ENCODE measurements around the gene FGGY.

The FGGY gene

DNA sequence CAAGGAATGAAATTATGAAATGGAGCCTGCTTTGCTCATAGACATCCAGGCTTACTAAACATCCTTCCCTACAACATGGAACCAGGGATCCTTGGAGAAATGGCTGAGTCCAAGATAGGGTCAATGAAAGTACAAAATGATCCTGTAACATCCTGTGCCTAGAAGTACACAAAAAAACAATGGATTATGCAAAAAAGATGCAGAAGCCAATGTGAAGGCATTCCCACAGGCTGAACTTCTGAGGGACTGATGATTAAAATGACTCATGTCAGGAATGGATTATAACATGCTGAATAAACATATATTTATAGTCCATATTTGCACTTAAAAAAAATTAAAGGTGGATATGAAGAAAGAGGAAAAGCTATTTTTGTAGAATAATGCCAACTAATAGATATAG lies 507.4 kb downstream of the FGGY start:
- FAIRE-seq, result no peak

DNA sequence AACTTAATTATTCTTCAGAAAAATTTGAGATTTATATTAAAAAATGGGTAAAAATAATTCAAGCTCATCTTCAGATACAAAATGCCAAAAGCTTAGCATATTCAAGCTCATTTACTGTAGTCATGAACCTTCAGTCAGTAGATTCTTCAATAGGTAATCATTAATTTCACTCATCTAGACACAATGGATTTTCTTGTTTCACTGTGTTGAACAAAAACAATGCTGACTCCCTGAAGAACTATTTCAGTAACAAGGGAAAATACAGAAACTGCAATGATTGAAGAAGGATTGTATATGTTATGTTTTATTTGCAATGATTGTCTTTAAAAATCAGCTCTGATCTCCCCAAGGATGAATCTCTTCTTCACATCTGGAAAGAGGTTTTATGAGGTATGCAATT lies 508.7 kb downstream of the FGGY start:
- no peak for FAIRE-seq

Measured in endometrium (tissue), 2 donors.